Measurements from ENCODE around the gene CHI3L2. TPM values are rescaled to one million over a fixed set of nuclear protein-coding genes. Genes with fewer than 3 reads are reported as not detected.

The CHI3L2 gene
- total RNA-seq, 1 experiment from 2014 or later = 0.77 TPM

DNA sequence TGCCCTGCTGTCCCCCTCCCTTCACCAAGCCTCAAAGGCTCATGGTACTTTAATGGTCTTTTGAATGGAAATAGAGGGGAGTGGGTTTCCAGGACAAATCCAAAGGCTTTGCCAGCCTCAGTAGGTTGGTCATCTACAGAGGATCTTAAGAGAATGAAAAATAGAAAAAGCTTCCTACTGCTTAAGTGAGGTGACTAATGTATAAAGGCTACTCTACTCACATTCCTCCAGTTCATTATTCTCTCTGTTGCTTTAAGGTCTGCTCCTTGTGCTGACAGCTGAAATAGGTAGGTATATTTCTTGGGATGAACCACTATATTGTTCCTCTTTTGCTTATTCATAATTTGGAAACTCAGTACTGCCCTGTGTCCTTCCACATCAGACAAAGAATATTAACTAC, 52.8 kb downstream of the CHI3L2 start:
- no peaks in the 10 kb centered on the region for H3K36me3 ChIP-seq (ENCODE audit: control insufficient read depth, insufficient read depth, low read length)
- POLR2A ChIA-PET = no interaction called here
- DNase-seq (ENCODE audit: low read depth, low spot score) = no peak

DNA sequence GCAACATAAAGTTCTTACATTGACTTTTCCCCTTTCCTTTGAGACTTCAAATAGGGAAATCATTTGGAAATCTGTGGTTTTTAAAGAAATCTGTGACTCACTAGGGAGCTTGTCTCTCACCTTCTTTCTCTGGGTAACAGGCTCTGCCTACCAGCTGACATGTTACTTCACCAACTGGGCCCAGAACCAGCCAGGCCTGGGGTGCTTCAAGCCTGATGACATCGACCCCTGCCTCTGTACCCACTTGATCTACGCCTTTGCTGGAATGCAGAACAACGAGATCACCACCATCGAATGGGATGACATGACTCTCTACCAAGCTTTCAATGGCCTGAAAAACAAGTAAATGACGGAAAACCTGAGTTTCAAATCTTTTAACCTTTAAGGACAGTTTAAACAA, 53.9 kb downstream of the CHI3L2 start:
- DNase-seq (ENCODE audit: low read depth, low spot score) (no peak), ATAC-seq (no peak)
- no TSS peak for BruUV-seq (replicated peaks)
- Histone ChIP-seq H3K4me3 (ENCODE audit: low read depth in 2 of 2, low read length in 2 of 2) (no peak overlapping the region), H3K9me3 (ENCODE audit: control insufficient read depth, insufficient read depth, low read depth, low read length) (peaks cover 8% of the 10 kb centered on the region; the same call in 1 of the 2 replicates), H3K27me3 (ENCODE audit: control insufficient read depth, insufficient read depth, low read length) (no peaks in the 10 kb centered on the region), H3K4me1 (ENCODE audit: control insufficient read depth, insufficient read depth, low read length) (no peaks in the 10 kb centered on the region), H3K36me3 (ENCODE audit: control insufficient read depth, insufficient read depth, low read length) (no peaks in the 10 kb centered on the region), H3K27ac (ENCODE audit: low read length) (no peak overlapping the region)
- intact Hi-C loops (cut with micrococcal nuclease; ENCODE audit: unreplicated experiment) = no loop called here
- in situ Hi-C loops (cut with HindIII; ENCODE audit: low pct_unique_long_range_greater_than_20kb, low sequenced_read_pairs) = no loop called here
- ChIA-PET CTCF (no interaction called here), POLR2A (no interaction called here)
- TF ChIP-seq, protein P1, sequence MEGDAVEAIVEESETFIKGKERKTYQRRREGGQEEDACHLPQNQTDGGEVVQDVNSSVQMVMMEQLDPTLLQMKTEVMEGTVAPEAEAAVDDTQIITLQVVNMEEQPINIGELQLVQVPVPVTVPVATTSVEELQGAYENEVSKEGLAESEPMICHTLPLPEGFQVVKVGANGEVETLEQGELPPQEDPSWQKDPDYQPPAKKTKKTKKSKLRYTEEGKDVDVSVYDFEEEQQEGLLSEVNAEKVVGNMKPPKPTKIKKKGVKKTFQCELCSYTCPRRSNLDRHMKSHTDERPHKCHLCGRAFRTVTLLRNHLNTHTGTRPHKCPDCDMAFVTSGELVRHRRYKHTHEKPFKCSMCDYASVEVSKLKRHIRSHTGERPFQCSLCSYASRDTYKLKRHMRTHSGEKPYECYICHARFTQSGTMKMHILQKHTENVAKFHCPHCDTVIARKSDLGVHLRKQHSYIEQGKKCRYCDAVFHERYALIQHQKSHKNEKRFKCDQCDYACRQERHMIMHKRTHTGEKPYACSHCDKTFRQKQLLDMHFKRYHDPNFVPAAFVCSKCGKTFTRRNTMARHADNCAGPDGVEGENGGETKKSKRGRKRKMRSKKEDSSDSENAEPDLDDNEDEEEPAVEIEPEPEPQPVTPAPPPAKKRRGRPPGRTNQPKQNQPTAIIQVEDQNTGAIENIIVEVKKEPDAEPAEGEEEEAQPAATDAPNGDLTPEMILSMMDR (IDR thresholded peaks at IDR 0.05) = no peak
- TF ChIP-seq, protein P2, sequence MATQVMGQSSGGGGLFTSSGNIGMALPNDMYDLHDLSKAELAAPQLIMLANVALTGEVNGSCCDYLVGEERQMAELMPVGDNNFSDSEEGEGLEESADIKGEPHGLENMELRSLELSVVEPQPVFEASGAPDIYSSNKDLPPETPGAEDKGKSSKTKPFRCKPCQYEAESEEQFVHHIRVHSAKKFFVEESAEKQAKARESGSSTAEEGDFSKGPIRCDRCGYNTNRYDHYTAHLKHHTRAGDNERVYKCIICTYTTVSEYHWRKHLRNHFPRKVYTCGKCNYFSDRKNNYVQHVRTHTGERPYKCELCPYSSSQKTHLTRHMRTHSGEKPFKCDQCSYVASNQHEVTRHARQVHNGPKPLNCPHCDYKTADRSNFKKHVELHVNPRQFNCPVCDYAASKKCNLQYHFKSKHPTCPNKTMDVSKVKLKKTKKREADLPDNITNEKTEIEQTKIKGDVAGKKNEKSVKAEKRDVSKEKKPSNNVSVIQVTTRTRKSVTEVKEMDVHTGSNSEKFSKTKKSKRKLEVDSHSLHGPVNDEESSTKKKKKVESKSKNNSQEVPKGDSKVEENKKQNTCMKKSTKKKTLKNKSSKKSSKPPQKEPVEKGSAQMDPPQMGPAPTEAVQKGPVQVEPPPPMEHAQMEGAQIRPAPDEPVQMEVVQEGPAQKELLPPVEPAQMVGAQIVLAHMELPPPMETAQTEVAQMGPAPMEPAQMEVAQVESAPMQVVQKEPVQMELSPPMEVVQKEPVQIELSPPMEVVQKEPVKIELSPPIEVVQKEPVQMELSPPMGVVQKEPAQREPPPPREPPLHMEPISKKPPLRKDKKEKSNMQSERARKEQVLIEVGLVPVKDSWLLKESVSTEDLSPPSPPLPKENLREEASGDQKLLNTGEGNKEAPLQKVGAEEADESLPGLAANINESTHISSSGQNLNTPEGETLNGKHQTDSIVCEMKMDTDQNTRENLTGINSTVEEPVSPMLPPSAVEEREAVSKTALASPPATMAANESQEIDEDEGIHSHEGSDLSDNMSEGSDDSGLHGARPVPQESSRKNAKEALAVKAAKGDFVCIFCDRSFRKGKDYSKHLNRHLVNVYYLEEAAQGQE (IDR thresholded peaks at IDR 0.05; ENCODE audit: insufficient read depth in 1 of 2, low read depth in 2 of 2, low read length in 1 of 2) = no peak
- TF ChIP-seq SIN3A (IDR thresholded peaks at IDR 0.05; ENCODE audit: borderline replicate concordance, insufficient read depth, low read depth, low read length) = no peak
- TF ChIP-seq POLR2AphosphoS5 (IDR thresholded peaks at IDR 0.05; ENCODE audit: low read depth, low read length) = no peak
- no peak for TF ChIP-seq TCF7L2 (IDR thresholded peaks at IDR 0.05; ENCODE audit: low read depth, low read length)

More for the DNA sequence above, 52.8 kb downstream of the CHI3L2 start:
- Histone ChIP-seq H3K4me1 (ENCODE audit: control insufficient read depth, insufficient read depth, low read length) (no peaks in the 10 kb centered on the region), H3K9me3 (ENCODE audit: control insufficient read depth, insufficient read depth, low read depth, low read length) (peaks cover 8% of the 10 kb centered on the region; the same call in 1 of the 2 replicates), H3K27me3 (ENCODE audit: control insufficient read depth, insufficient read depth, low read length) (no peaks in the 10 kb centered on the region), H3K4me3 (ENCODE audit: low read depth in 2 of 2, low read length in 2 of 2) (no peak overlapping the region), H3K27ac (ENCODE audit: low read length) (no peak overlapping the region)
- TF ChIP-seq TCF7L2 (IDR thresholded peaks at IDR 0.05; ENCODE audit: low read depth, low read length) (no peak), SIN3A (IDR thresholded peaks at IDR 0.05; ENCODE audit: borderline replicate concordance, insufficient read depth, low read depth, low read length) (no peak), POLR2AphosphoS5 (IDR thresholded peaks at IDR 0.05; ENCODE audit: low read depth, low read length) (no peak)
- TF ChIP-seq, protein P1 (IDR thresholded peaks at IDR 0.05) = no peak
- TF ChIP-seq, protein P2 (IDR thresholded peaks at IDR 0.05; ENCODE audit: insufficient read depth in 1 of 2, low read depth in 2 of 2, low read length in 1 of 2) = no peak
- no TSS peak for BruUV-seq (replicated peaks)
- intact Hi-C loops (cut with micrococcal nuclease; ENCODE audit: unreplicated experiment) = no loop called here
- in situ Hi-C loops (cut with HindIII; ENCODE audit: low pct_unique_long_range_greater_than_20kb, low sequenced_read_pairs) = no loop called here
- CTCF ChIA-PET = no interaction called here
- ATAC-seq = no peak

All from Panc1 (cell line).